Esophagus squamous epithelium (tissue), 5 donors: ENCODE results near the gene EDA. TPM values are rescaled to one million over a fixed set of nuclear protein-coding genes. Genes with fewer than 3 reads are reported as not detected.

Experiments
- DNase-seq: peaks from one replicate; lab custom pipeline; 2025; lab: John Stamatoyannopoulos, UW
- H3K27ac ChIP-seq, 4 donors: fragments of 200-600 bp; sonication (generic); one replicate each; pipeline ENCODE4 v1.5.1; 2016 to 2019; ENCODE audit warnings: mild to moderate bottlenecking in 1 of 4
- H3K27me3 ChIP-seq, 4 donors: fragments of 200-600 bp; sonication (generic); 1 replicate in 3 of 4; 2 replicates in 1 of 4; pipeline versions ENCODE4 v1.5.1 to v1.6.0; 2017 to 2021; ENCODE audit warnings: antibody characterized with exemption in 1 of 4
- H3K36me3 ChIP-seq, 3 donors: fragments of 200-600 bp; sonication (generic); one replicate each; pipeline ENCODE4 v1.5.1; 2016 to 2019
- H3K4me1 ChIP-seq, 3 donors: fragments of 200-600 bp; sonication (generic); one replicate each; pipeline ENCODE4 v1.5.1; 2017 to 2019
- H3K4me3 ChIP-seq, 4 donors: fragments of 200-600 bp; sonication (generic); 1 replicate in 3 of 4; 2 replicates in 1 of 4; pipeline ENCODE4 v1.5.1; 2016 to 2019; ENCODE audit warnings: mild to moderate bottlenecking in 2 of 4, moderate library complexity in 1 of 4
- H3K9me3 ChIP-seq, 3 donors: fragments of 200-600 bp; sonication (generic); one replicate each; pipeline ENCODE4 v1.5.1; 2016 to 2019
- POLR2A ChIP-seq, 4 donors: fragments of 450-650 bp; IDR thresholded peaks; one replicate each; pipeline ENCODE4 v1.6.1; 2017; ENCODE audit warnings: antibody characterized with exemption in 4 of 4, mild to moderate bottlenecking in 4 of 4, moderate library complexity in 3 of 4
- WGBS, 2 donors: methylation state at CpG; one replicate each; pipeline ENCODE4 v1.1.5; 2018; 5-methylcytosine and 5-hydroxymethylcytosine counted together
- intact Hi-C: fragments of 100-400 bp; cut with DNase I; formaldehyde crosslinking; loops from one replicate; pipeline ENCODE4 v1.15.0; 2022
- total RNA-seq, 4 donors: library from RNA; depleted of rRNA; stranded (reverse); fragments of >200 nt; gene quantifications; one replicate each; pipeline ENCODE4 v1.1.0, GENCODE V29; 2016
- TF ChIP-seq, protein P1 (sequence below), 6 experiments: fragments of 450-650 bp in 4 of 6; fragments of 200-600 bp in 2 of 6; sonication (generic) in 2 of 6; IDR thresholded peaks; one replicate each; pipeline ENCODE4 v1.5.1; 2016 to 2019; ENCODE audit warnings: antibody characterized with exemption in 6 of 6, mild to moderate bottlenecking in 4 of 6, moderate library complexity in 4 of 6
- donor health status: DM: yes; HTN: yes; CAD: no.

Gene EDA
- total RNA-seq, 4 donors from 2014 or later = 1.5 to 2.9 (median 2.4) TPM

DNA sequence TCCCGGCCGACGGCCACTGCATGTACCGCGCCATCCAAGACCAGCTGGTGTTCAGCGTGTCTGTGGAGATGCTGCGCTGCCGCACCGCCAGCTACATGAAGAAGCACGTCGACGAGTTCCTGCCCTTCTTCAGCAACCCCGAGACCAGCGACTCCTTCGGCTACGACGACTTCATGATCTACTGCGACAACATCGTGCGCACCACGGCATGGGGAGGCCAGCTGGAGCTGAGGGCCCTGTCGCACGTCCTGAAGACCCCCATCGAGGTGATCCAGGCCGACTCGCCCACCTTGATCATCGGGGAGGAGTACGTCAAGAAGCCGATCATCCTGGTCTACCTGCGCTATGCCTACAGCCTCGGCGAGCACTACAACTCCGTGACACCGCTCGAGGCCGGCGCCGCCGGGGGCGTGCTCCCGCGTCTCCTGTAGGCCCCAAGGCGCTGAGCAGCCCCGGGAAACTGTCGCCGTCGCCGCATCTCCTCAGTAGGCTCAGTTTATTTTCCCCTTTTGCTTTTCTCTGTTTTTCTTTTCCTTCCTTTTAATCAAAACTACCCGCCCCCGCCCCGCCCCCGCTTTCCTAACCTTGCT lies 447.1 kb downstream of the EDA start:
- 85 to 96% methylated on average over 14 to 46 of the region's 52 CpGs for WGBS, 2 donors
- DNase-seq = no peak
- no peaks in the 10 kb centered on the region for H3K9me3 ChIP-seq
- intact Hi-C loops = no loop called here
- TF ChIP-seq, protein P1, sequence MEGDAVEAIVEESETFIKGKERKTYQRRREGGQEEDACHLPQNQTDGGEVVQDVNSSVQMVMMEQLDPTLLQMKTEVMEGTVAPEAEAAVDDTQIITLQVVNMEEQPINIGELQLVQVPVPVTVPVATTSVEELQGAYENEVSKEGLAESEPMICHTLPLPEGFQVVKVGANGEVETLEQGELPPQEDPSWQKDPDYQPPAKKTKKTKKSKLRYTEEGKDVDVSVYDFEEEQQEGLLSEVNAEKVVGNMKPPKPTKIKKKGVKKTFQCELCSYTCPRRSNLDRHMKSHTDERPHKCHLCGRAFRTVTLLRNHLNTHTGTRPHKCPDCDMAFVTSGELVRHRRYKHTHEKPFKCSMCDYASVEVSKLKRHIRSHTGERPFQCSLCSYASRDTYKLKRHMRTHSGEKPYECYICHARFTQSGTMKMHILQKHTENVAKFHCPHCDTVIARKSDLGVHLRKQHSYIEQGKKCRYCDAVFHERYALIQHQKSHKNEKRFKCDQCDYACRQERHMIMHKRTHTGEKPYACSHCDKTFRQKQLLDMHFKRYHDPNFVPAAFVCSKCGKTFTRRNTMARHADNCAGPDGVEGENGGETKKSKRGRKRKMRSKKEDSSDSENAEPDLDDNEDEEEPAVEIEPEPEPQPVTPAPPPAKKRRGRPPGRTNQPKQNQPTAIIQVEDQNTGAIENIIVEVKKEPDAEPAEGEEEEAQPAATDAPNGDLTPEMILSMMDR (IDR thresholded peaks at IDR 0.05) = no peak
- TF ChIP-seq POLR2A (IDR thresholded peaks at IDR 0.05) = no peak
- H3K36me3 ChIP-seq = no peaks in the 10 kb centered on the region
- H3K27me3 ChIP-seq = no peaks in the 10 kb centered on the region
- H3K4me1 ChIP-seq = no peaks in the 10 kb centered on the region
- H3K27ac ChIP-seq = no peak overlapping the region
- H3K4me3 ChIP-seq = no peak overlapping the region

DNA sequence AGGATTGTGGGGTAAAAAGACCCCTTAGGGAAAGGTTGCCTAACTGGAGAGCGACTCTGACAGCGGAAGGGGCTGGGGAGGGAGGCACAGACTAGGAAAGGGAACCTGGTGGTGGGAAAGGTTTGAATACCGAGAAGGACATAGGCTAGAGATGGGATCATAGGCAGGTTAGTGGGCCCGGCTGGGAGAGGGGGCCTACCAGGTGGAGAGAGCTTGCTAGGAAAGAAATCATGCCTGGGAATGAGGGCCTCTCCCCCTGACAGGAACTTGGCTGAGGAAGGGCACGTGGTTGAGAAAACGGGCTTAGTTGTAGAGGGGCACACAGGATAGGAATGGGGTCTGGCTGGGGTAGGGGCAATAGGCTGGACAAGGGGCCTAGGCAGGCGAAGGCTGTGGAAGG lies 450.7 kb downstream of the EDA start:
- H3K9me3 ChIP-seq = no peaks in the 10 kb centered on the region
- no peak for DNase-seq
- TF ChIP-seq, protein P1 (IDR thresholded peaks at IDR 0.05) = no peak
- TF ChIP-seq POLR2A (IDR thresholded peaks at IDR 0.05) = no peak
- no peaks in the 10 kb centered on the region for H3K27me3 ChIP-seq
- no peak overlapping the region for H3K4me3 ChIP-seq
- no peaks in the 10 kb centered on the region for H3K36me3 ChIP-seq
- no peak overlapping the region for H3K27ac ChIP-seq
- H3K4me1 ChIP-seq = no peaks in the 10 kb centered on the region
- intact Hi-C loops = no loop called here
- WGBS, 2 donors = 77 to 85% methylated on average over 4 to 7 of the region's 7 CpGs

DNA sequence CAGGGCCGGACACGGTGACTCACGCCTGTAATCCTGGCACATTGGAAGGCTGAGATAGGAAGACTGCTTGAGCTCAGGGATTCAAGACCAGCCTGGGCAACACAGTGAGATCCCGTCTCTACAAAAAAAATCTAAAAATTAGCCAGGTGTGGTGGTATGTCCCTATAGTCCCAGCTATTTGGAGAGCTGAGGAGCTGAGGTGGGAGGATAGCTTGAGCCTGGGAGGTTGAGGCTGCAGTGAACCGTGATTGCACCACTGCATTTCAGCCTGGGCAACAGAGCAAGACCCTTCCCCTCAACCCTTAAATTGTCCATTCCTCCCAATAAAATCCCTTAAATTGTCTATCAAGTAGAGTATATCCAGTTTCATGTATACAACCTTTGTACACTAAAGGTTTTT lies 463.4 kb downstream of the EDA start:
- intact Hi-C loops = no loop called here

DNA sequence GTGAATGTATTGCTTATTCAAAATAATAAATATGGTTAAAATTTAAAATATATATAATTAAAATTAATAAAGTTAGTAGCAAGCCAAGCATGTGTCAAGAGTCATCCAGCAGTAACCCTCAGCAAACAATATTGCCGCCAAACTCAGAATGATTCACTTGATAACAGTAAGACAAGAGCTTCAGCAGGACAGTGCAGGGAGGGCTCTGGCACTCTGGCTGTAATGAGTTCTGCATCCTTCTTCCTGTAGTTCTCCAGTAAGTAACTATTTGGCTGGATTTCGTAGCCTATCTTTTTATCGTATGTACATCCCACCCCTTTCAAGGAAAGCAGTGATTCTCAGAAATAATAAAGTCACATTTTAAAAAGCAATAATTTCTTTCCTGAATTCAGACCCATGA lies 464.0 kb downstream of the EDA start:
- no peaks in the 10 kb centered on the region for H3K4me1 ChIP-seq
- no peaks in the 10 kb centered on the region for H3K36me3 ChIP-seq
- no peak for DNase-seq
- intact Hi-C loops = no loop called here
- no peak overlapping the region for H3K4me3 ChIP-seq
- no peak overlapping the region for H3K27ac ChIP-seq
- H3K9me3 ChIP-seq = peaks cover 0 to 6% (median 0%) of the 10 kb centered on the region in 3 donors
- TF ChIP-seq, protein P1 (IDR thresholded peaks at IDR 0.05) = no peak
- TF ChIP-seq POLR2A (IDR thresholded peaks at IDR 0.05) = no peak
- no peaks in the 10 kb centered on the region for H3K27me3 ChIP-seq
- 49 to 78% methylated on average over 3 of the region's 3 CpGs for WGBS, 2 donors

More for the DNA sequence above, 463.4 kb downstream of the EDA start:
- H3K9me3 ChIP-seq = peaks cover 0 to 6% (median 0%) of the 10 kb centered on the region in 3 donors
- no peaks in the 10 kb centered on the region for H3K36me3 ChIP-seq
- H3K4me3 ChIP-seq = no peak overlapping the region
- H3K27ac ChIP-seq = no peak overlapping the region
- no peaks in the 10 kb centered on the region for H3K27me3 ChIP-seq
- 61 to 82% methylated on average over 4 to 5 of the region's 5 CpGs for WGBS, 2 donors
- TF ChIP-seq, protein P1 (IDR thresholded peaks at IDR 0.05) = no peak
- TF ChIP-seq POLR2A (IDR thresholded peaks at IDR 0.05) = no peak
- DNase-seq = no peak
- no peaks in the 10 kb centered on the region for H3K4me1 ChIP-seq

DNA sequence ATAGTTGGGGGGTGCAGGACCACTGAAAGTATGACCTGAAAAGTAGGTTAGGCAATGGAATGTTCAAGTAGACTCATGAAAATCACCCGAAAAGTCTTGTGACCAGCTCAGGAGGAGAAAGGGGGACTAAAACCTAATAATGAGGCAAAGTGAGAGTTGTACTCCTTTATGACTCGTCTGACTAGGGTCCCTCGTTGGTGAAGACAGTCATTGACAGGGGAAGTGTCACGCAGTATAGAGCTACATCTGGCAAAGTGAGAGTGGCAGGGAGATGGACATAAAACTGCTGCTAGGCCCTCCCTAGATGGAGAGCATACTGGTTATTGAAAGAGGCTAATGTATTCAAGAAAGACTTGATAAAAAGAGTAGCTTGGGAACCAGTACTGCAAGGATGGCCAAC lies 466.8 kb downstream of the EDA start:
- Histone ChIP-seq H3K4me3 (no peak overlapping the region), H3K9me3 (peaks cover 0 to 2% (median 0%) of the 10 kb centered on the region in 3 donors), H3K27me3 (no peaks in the 10 kb centered on the region), H3K4me1 (peaks cover 0 to 3% (median 0%) of the 10 kb centered on the region in 3 donors), H3K27ac (no peak overlapping the region), H3K36me3 (no peaks in the 10 kb centered on the region)
- no peak for TF ChIP-seq POLR2A (IDR thresholded peaks at IDR 0.05)
- TF ChIP-seq, protein P1 (IDR thresholded peaks at IDR 0.05) = no peak
- 55 to 71% methylated on average over 4 of the region's 4 CpGs for WGBS, 2 donors
- no peak for DNase-seq
- intact Hi-C loops = no loop called here
